ENCODE data around the gene LRRC2.
"Not testable (repeated sequence)": the region's sequence is repeated elsewhere in the genome, so short reads cannot be mapped to it uniquely, and the experiment has no call there.

The LRRC2 gene

GRCh38 chr3:46537316-46537715 is 28.8 kb downstream of the LRRC2 start:
- Histone ChIP-seq H3K4me1 (peaks cover 47 to 64% (median 59%) of the 10 kb centered on the region in 10 experiments), H3K4me2 (peak overlapping the region; percentile 83 to 95 (median 92); a peak in 21 of 22 replicates), H3K9me3 (replicated peaks in 1 of 11) (peaks cover 0 to 9% (median 4%) of the 10 kb centered on the region in 11 experiments; a peak in 8 of 22 replicates), H3K27me3 (no peaks in the 10 kb centered on the region), H3K36me3 (peaks cover 0 to 3% (median 0%) of the 10 kb centered on the region in 11 experiments; a peak in 4 of 22 replicates), H3K4me3 (no peak overlapping the region), H4K20me1 (no peaks in the 10 kb centered on the region), H3K27ac (peak overlapping the region in 9 of 11 experiments; percentile 10 to 100 (median 98); a peak in 18 of 22 replicates), H3K9ac (peak overlapping the region in 6 of 11 experiments; percentile 82 to 91 (median 86); a peak in 12 of 22 replicates)
- TF ChIP-seq Cebpa-rat (IDR thresholded peaks at IDR 0.05), result no peak

GRCh38 chr3:46536758-46537157 is 29.3 kb downstream of the LRRC2 start:
- Histone ChIP-seq H3K27ac (peak overlapping the region in 9 of 11 experiments; percentile 10 to 100 (median 98); a peak in 15 of 22 replicates), H3K4me3 (no peak overlapping the region), H4K20me1 (no peaks in the 10 kb centered on the region), H3K4me1 (peaks cover 42 to 58% (median 54%) of the 10 kb centered on the region in 10 experiments), H3K9me3 (replicated peaks in 1 of 11) (peaks cover 0 to 9% (median 4%) of the 10 kb centered on the region in 11 experiments; a peak in 8 of 22 replicates), H3K27me3 (no peaks in the 10 kb centered on the region), H3K36me3 (peaks cover 0 to 7% (median 0%) of the 10 kb centered on the region in 11 experiments; a peak in 4 of 22 replicates), H3K9ac (peak overlapping the region in 6 of 11 experiments; percentile 82 to 91 (median 86); a peak in 11 of 22 replicates), H3K4me2 (peak overlapping the region; percentile 83 to 95 (median 92); a peak in 21 of 22 replicates)
- TF ChIP-seq Cebpa-rat (IDR thresholded peaks at IDR 0.05), result no peak

GRCh38 chr3:46535746-46536145 is 30.4 kb downstream of the LRRC2 start:
- H3K9ac ChIP-seq, result peak overlapping the region in 1 of 11 experiments; percentile 87; a peak in 1 of 22 replicates
- peak overlapping the region in 6 of 11 experiments; percentile 96 to 100 (median 98); a peak in 12 of 22 replicates for H3K27ac ChIP-seq
- H3K4me1 ChIP-seq, result peaks cover 36 to 48% (median 44%) of the 10 kb centered on the region in 10 experiments
- H3K9me3 ChIP-seq (replicated peaks in 1 of 11), result peaks cover 0 to 16% (median 5%) of the 10 kb centered on the region in 11 experiments; a peak in 11 of 22 replicates
- TF ChIP-seq Cebpa-rat (IDR thresholded peaks at IDR 0.05), result no peak
- no peaks in the 10 kb centered on the region for H3K27me3 ChIP-seq
- H4K20me1 ChIP-seq, result no peaks in the 10 kb centered on the region
- peaks cover 0 to 14% (median under 1%) of the 10 kb centered on the region in 11 experiments; a peak in 5 of 22 replicates for H3K36me3 ChIP-seq
- no peak overlapping the region for H3K4me3 ChIP-seq
- H3K4me2 ChIP-seq, result peak overlapping the region in 5 of 11 experiments; percentile 90 to 95 (median 92); a peak in 4 of 22 replicates

- no peak overlapping the region for H3K9ac ChIP-seq
- peaks cover 0 to 25% (median 4%) of the 10 kb centered on the region in 11 experiments; a peak in 6 of 22 replicates for H3K36me3 ChIP-seq
- no peak overlapping the region for H3K4me3 ChIP-seq
- no peaks in the 10 kb centered on the region for H4K20me1 ChIP-seq
- H3K27me3 ChIP-seq, result no peaks in the 10 kb centered on the region
- peaks cover 16 to 25% (median 22%) of the 10 kb centered on the region in 10 experiments for H3K4me1 ChIP-seq
- H3K4me2 ChIP-seq, result no peak overlapping the region
- H3K27ac ChIP-seq, result peak overlapping the region in 3 of 11 experiments; percentile 40 to 55 (median 51); a peak in 4 of 22 replicates
- TF ChIP-seq Cebpa-rat (IDR thresholded peaks at IDR 0.05), result no peak
- H3K9me3 ChIP-seq (replicated peaks in 1 of 11), result peaks cover 0 to 24% (median 11%) of the 10 kb centered on the region in 11 experiments; a peak in 14 of 22 replicates
Measured at GRCh38 chr3:46533091-46533490, 33.0 kb downstream of the LRRC2 start.

GRCh38 chr3:46527239-46527638 is 38.9 kb downstream of the LRRC2 start:
- no peak for TF ChIP-seq Cebpa-rat (IDR thresholded peaks at IDR 0.05)
- Histone ChIP-seq H3K4me2 (no peak overlapping the region), H3K36me3 (peaks cover 0 to 30% (median 10%) of the 10 kb centered on the region in 11 experiments; a peak in 12 of 22 replicates), H3K27ac (0 out of 22 replicates have a peak overlapping the region, but pooled peaks of 1 of the 11 experiments have one; percentile 6), H3K27me3 (no peaks in the 10 kb centered on the region), H4K20me1 (no peaks in the 10 kb centered on the region), H3K4me3 (no peak overlapping the region), H3K9ac (no peak overlapping the region), H3K9me3 (replicated peaks in 1 of 11) (peaks cover 0 to 18% (median 8%) of the 10 kb centered on the region in 11 experiments; a peak in 14 of 22 replicates), H3K4me1 (peaks cover 0 to 4% (median 0%) of the 10 kb centered on the region in 10 experiments; a peak in 1 of 20 replicates)

- peaks cover 0 to 18% (median 6%) of the 10 kb centered on the region in 11 experiments; a peak in 10 of 22 replicates for H3K36me3 ChIP-seq
- no peak overlapping the region for H3K4me3 ChIP-seq
- H4K20me1 ChIP-seq, result no peaks in the 10 kb centered on the region
- H3K4me2 ChIP-seq, result no peak overlapping the region
- no peak overlapping the region for H3K9ac ChIP-seq
- TF ChIP-seq Cebpa-rat (IDR thresholded peaks at IDR 0.05), result no peak
- peaks cover 0 to 4% (median 0%) of the 10 kb centered on the region in 10 experiments; a peak in 1 of 20 replicates for H3K4me1 ChIP-seq
- H3K27ac ChIP-seq, result no peak overlapping the region
- H3K9me3 ChIP-seq (replicated peaks in 1 of 11), result no peaks in the 10 kb centered on the region; a peak in 1 of 22 replicates
- H3K27me3 ChIP-seq, result no peaks in the 10 kb centered on the region
Measured at GRCh38 chr3:46524832-46525231, 41.3 kb downstream of the LRRC2 start.

- H3K4me2 ChIP-seq, result 0 out of 22 replicates have a peak overlapping the region, but pooled peaks of 1 of the 11 experiments have one; percentile 29
Measured at GRCh38 chr3:46524008-46524407, 42.1 kb downstream of the LRRC2 start.

GRCh38 chr3:46523556-46523955 is 42.5 kb downstream of the LRRC2 start:
- Histone ChIP-seq H3K4me2 (no peak overlapping the region), H3K27ac (no peak overlapping the region), H3K27me3 (no peaks in the 10 kb centered on the region), H3K4me1 (peaks cover 0 to 4% (median 0%) of the 10 kb centered on the region in 10 experiments; a peak in 1 of 20 replicates), H4K20me1 (no peaks in the 10 kb centered on the region), H3K9ac (no peak overlapping the region), H3K4me3 (no peak overlapping the region), H3K9me3 (replicated peaks in 1 of 11) (no peaks in the 10 kb centered on the region), H3K36me3 (peaks cover 0 to 18% (median 6%) of the 10 kb centered on the region in 11 experiments; a peak in 10 of 22 replicates)
- TF ChIP-seq Cebpa-rat (IDR thresholded peaks at IDR 0.05), result no peak

More at GRCh38 chr3:46524008-46524407, 42.1 kb downstream of the LRRC2 start:
- Histone ChIP-seq H3K27ac (no peak overlapping the region; a peak in 2 of 22 replicates), H3K27me3 (no peaks in the 10 kb centered on the region), H3K4me3 (no peak overlapping the region), H3K9me3 (replicated peaks in 1 of 11) (no peaks in the 10 kb centered on the region), H3K36me3 (peaks cover 0 to 18% (median 6%) of the 10 kb centered on the region in 11 experiments; a peak in 10 of 22 replicates), H3K4me1 (peaks cover 0 to 4% (median 0%) of the 10 kb centered on the region in 10 experiments; a peak in 1 of 20 replicates), H3K9ac (no peak overlapping the region), H4K20me1 (no peaks in the 10 kb centered on the region)
- TF ChIP-seq Cebpa-rat (IDR thresholded peaks at IDR 0.05), result no peak

GRCh38 chr3:46522201-46522600 is 43.9 kb downstream of the LRRC2 start:
- not testable (repeated sequence) for H3K27ac ChIP-seq; H3K9ac ChIP-seq; H3K9me3 ChIP-seq (replicated peaks in 1 of 11); H3K4me3 ChIP-seq; H3K4me2 ChIP-seq; H3K4me1 ChIP-seq; H4K20me1 ChIP-seq; H3K27me3 ChIP-seq
- peaks cover 0 to 12% (median 5%) of the 10 kb centered on the region in 11 experiments; a peak in 11 of 22 replicates for H3K36me3 ChIP-seq
